Activated T-cell treated with anti-CD3 and anti-CD28 coated beads, Interleukin-2, amount 50 U/mL, for 1 hour (primary cell): ENCODE measurements around the gene PPM1F.
"Not testable (repeated sequence)": the region's sequence is repeated elsewhere in the genome, so short reads cannot be mapped to it uniquely, and the experiment has no call there.

ENCODE experiments used
- DNase-seq: peaks from one replicate; pipeline ENCODE4 v3.0.0-alpha.2; 2020

Gene PPM1F

DNA sequence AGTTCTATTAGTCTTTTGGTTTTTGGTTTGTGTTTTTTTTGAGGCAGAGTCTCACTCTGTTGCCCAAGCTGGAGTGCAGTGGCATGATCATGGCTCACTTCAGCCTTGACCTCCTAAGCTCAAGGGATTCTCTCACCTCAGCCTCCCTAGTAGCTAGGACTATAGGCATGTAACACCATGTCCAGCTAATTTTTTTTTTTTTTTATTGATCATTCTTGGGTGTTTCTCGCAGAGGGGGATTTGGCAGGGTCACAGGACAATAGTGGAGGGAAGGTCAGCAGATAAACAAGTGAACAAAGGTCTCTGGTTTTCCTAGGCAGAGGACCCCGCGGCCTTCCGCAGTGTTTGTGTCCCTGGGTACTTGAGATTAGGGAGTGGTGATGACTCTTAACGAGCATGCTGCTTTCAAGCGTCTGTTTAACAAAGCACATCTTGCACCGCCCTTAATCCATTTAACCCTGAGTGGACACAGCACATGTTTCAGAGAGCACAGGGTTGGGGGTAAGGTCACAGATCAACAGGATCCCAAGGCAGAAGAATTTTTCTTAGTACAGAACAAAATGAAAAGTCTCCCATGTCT, 69.8 kb downstream of the PPM1F start:
- not testable (repeated sequence) for DNase-seq

DNA sequence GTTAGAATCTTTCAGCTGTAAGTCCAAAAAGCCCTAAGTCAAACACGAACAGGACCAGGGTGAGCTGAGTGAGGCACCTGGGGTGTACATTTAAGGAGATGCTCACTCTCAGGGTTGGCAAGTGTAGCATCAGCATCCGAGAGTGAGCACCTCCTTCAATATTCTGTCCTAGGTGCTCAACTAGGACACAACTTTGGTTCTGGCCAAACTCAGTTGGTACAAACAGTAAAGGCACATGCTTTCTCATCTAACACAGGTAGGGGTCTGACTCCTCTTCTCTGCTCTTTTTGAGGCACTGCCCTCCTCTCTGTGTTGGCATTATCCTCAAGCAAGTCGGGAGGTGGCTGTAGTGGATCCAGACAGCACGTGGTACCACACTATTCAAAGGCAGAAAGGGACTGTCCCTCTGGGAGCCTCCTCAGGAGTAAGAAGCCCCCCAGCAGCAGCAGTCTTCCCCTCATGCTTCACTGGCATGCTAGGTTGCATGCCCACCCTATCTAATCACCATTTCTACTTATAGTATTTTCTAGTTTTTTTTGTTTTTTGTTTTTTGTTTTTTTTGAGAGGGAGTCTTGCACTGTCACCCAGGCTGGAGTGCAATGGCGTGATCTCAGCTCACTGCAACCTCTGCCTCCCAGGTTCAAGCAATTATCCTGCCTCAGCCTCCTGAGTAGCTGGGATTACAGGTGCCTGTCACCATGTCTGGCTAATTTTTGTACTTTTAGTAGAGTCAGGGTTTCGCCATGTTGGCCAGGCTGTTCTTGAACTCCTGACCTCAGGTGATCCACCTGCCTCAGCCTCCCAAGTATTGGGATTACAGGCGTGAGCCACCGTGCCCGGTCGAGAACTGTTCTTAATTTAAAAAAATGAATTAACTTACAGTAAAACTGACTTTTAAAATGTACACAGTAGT, 70.6 kb downstream of the PPM1F start:
- no peak for DNase-seq

DNA sequence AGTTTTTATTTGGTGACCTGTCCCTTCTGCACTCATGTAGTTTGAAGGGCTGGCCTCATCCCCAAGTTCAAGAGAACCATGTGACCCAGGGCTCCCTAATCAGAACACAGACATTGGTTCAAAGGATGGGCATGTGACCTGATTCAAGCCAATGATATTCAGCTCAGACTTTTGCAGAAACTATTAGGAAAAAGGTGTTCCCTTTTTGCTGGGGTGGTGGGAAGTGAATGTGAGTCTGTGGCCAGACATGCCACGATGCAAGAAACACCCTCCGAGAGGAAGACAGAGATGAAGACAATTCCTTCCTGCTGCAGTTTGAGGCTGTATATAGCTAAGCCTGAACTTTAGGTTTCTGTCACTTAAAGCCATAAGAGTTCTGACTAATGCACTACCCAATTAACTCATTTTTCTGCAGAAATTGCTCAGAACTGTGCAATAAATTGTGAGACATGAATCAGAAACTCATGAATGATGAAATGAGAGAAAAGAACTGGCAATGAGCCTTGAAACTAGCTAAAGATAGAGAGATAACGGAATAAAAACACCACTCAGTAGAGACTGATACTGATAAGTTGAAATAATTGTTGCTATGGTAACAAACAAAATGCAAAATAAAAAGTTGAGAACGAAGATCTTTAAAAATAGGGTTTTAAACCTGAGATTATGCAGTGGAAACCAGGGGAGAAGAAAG, 76.0 kb downstream of the PPM1F start:
- DNase-seq, result no peak

DNA sequence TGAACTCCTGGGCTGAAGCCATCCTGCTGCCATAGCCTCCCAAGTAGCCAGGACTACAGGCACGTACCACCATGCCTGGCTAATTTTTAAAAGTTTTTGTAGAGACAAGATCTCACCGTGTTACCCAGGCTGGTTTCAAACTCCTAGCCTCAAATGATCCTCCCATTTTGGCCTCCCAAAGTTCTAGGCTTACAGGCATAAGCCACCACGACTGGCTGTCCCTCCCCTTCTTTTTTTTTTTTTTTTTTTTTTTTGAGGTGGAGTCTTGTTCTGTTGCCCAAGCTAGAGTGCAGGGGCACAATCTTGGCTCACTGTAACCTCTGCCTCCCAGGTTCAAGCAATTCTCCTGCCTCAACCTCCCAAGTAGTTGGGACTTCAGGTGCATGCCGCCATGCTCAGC, 77.7 kb downstream of the PPM1F start:
- DNase-seq, result not testable (repeated sequence)

DNA sequence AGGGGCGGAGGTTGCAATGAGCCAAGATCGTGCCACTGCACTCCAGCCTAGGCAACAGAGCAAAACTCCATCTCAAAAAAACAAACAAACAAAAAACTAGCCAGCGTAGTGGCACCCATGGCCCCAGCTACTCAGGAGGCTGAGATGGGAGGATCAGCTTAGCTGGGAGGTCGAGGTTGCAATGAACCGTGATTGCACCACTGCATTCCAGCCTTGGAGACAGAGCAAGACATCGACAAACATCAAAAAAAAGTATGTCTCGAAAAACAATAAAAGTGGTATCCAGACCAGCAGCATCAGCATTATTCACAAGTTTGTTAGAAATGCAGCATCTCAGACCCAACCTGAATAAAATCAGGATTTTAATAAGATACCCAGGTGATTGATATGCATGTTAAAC, 79.0 kb downstream of the PPM1F start:
- DNase-seq, result no peak

DNA sequence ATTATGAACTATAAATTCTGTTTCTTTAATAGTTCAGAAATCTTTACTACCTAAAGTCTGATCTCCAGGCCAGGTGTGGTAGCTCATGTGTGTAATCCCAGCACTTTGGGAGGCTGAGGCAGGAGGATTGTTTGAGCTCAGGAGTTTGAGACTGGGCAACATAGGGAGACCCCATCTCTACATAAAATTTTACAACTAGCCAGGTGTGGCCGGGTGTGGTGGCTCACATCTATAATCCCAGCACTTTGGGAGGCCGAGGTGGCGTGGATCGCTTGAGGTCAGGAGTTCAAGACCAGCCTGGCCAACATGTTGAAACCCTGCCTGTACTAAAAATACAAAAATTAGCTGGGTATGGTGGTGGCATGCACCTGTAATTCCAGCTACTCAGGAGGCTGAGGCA, 79.9 kb downstream of the PPM1F start:
- not testable (repeated sequence) for DNase-seq
